HG03432 (cell line): ENCODE measurements around the gene CNR2.
"Not testable (repeated sequence)": the region's sequence is repeated elsewhere in the genome, so short reads cannot be mapped to it uniquely, and the experiment has no call there.

Experiments
- ATAC-seq: cut with Tn5 transposase; IDR thresholded peaks from one replicate; pipeline ENCODE4 v1.9.1; 2021; ENCODE audit warnings: mild to moderate bottlenecking, moderate library complexity; ENCODE audit not compliant: unreplicated experiment

The CNR2 gene

DNA sequence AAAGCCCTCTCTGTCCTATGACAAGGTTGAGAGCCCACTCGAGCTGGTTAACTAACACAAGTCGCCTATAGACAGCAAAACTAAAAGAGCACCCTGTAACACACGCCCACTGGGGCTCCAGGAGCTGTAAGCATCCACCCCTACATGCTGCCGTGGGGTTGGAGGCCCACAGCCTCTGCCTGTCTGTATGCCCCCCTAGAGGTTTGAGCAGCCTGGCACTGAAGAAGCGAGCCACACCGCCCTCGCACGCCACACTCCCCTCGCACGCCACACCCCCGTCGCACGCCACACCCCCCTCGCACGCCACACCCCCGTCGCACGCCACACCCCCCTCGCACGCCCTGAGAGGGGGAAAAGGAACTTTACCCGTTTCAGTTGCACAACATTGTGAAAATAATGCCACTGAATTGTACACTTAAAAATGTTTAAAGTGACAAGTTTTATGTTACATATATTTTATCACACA lies 74.7 kb downstream of the CNR2 start:
- ATAC-seq = peak; percentile 57

DNA sequence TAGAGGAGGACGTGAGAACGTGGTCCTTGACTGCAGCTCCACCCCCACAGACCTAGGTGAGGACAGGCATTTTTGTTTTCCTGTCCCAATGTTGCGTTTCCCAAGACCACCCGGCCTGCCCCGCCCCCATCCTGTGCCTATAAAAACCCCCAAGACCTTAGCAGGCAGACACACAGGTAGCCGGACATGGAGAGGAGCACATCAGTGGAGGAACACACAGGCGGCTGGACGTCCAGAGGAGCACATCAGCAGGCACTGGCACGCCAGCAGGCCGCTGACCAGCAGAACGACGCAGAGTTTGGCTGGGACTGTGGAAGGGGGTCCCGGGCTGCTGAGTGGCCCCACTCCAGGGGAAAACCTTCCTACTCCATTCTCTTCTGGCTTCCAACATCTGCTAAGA lies 75.3 kb downstream of the CNR2 start:
- ATAC-seq = no peak

DNA sequence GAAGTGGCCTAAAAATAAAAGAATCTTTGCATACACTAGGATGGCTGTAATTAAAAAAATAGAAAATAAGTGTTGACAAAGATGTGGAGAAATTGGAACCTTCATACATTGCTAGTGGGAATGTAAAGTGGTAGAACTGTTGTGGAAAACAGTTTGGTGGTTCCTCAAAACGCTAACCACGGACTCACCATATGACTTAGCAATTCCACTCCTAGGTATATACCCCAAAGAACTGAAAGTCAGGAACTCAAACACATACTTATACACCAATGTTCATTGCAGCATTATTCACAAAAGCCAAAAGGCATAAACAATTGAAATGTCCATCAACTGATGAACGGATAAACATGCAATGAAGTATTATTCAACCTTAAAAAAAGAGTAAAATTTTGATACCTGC lies 77.1 kb downstream of the CNR2 start:
- no peak for ATAC-seq

DNA sequence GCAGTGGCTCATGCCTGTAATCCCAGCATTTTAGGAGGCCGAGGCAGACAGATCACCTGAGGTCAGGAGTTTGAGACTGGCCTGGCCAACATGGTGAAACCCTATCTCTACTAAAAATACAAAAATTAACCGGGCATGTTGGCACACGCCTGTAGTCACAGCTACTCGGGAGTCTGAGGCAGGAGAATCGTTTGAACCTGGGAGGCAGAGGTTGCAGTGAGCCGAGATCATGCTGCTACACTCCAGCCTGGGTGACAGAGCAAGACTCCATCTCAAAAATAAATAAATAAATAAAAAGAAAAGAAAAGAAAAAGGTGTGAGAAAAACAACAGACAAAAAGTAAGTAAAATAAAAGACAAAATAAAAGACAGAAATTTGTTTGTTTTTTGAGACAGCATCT lies 79.0 kb downstream of the CNR2 start:
- ATAC-seq = not testable (repeated sequence)

DNA sequence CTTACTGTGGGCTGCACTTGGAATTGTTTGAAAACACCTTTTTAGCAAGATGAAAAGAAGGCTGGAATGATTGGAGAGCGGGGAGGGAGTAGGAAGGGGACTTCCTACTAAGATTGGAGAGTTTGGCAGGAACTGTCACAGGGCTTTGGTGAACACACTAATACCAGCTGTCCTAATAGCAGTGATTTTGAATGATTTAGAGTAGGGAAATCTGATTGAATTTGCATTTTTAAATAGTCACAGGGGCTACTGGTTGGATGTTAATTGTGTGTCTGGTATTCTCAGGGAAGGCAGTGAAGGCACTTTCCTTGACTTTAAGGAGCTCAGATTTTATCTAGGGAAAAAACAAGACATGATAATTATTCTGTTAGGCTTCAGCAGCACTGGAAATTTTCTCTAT lies 85.4 kb downstream of the CNR2 start:
- no peak for ATAC-seq

DNA sequence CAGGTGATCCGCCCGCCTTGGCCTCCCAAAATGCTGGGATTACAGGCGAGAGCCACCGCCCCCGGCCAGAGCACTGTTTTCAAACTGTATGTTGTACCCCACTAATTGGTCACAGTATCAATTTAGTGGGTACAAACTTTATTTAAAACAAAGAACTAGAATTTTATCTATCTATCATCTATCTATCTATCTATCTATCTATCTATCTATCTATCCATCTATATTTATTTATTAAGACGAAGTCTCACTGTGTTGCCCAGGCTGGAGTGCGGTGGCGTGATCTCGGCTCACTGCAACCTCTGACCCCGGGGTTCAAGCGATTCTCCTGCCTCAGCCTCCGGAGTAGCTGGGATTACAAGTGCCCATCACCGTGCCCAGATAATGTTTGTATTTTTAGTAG lies 86.6 kb downstream of the CNR2 start:
- ATAC-seq = not testable (repeated sequence)

DNA sequence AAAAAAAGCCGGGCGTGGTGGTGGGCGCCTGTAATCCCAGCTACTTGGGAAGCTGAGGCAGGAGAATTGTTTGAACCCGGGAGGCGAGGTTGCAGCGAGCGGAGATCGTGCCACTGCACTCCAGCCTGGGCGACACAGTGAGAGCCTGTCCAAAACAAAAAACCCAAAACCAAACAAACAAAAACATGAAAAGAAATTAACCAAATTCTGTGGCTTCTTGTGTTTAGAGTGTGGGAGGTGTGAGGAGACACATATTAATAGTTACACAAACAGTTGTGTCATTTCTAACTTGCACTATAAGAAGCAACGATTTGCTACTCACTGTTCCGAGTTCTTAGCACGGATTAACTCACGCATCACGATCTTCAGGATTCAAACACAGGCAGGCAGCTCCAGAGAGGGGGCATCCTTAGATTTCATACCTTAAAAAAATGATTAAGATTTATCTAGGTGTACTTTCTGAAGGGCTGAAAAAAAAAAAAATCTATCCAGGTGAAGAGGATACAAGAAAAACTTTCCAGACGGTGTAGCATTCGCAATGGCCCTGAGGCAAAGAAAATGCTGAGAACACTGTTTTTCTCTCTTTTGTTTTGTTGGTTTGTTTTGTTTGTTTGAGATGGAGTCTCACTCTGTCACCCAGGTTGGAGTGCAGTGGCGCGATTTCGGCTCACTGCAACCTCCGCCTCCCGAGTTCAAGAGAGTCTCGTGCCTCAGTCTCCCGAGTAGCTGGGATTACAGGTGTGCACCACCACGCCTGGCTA lies 87.2 kb downstream of the CNR2 start:
- ATAC-seq = no peak

DNA sequence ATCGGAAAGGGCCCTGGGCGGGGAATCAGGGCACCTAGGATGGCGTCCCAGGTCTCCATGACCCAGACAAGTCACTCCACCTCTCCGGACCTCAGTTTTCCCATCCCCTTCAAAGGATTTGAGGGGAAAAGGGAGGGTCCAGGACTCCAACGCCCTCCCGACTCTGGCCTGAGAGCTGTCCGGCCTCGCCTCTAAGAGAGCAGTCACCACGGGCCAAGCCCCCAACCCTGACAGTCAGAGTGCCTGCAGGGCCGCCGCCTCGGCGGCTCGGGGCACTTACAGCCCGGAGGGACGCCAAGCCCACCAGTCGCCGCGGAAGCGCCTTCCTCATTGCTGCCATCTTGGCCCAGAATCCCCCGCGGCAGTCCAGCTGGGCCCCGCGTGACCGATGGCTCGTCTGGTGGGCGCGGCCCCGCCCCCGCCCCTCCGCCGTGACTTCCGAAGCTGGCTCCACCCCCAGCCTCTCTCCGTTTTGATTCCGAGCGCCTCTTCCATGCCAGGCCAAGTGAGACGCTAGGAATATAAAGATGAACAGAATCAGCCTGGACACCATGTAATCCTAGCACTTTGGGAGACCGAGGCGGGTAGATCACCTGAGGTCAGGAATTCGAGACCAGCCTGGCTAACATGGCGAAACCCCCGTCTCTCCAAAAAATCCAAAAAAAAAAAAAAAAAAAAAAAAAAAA lies 87.9 kb downstream of the CNR2 start, which contains the start of gene HMGCL:
Gene HMGCL, minus strand, starts transcription at position 354 of the 686 bp plus-strand sequence. Its CDS starts 14 bp downstream, at position 340.
- peak; percentile 92 for ATAC-seq

DNA sequence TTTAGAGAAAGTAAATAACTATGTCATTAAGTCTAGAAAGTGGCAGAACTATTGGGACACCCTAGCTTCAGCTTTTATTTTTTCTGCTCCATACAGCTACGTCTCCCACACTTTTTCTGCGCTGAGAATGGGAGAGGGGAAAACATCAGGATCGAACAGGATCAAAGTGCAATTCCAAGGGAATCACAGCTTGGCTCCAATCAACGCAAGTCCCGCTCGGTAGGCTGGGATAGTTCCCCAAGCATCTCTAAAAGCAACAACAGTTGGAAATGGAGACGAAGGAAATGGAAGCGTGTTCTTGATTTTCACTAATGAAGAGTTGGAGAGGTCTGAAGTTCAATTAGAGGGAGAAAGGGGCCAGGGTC lies 88.5 kb downstream of the CNR2 start:
- ATAC-seq = no peak

DNA sequence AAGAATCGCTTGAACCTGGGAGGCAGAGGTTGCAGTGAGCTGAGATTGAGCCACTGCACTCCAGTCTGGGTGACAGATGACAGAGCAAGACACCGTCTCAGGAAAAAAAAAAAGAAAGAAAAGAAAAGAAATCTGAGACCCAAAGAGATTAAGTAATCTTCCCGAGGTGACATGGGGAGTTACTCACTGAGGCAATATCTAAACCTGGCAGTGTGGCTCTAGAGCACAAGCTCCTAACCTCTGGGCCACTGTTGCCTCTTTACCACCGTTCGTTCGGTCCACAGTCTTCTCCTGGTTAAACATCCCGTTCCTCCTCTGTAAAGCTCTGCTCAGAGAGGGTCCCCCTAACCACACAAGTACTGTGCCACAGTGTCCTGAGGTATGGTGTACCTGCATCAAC lies 89.4 kb downstream of the CNR2 start:
- no peak for ATAC-seq
